ENCODE measurements around the gene USH2A. TPM values are rescaled to one million over a fixed set of nuclear protein-coding genes. Genes with fewer than 3 reads are reported as not detected.

USH2A gene
- polyA plus RNA-seq, 3 donors, result not detected

DNA sequence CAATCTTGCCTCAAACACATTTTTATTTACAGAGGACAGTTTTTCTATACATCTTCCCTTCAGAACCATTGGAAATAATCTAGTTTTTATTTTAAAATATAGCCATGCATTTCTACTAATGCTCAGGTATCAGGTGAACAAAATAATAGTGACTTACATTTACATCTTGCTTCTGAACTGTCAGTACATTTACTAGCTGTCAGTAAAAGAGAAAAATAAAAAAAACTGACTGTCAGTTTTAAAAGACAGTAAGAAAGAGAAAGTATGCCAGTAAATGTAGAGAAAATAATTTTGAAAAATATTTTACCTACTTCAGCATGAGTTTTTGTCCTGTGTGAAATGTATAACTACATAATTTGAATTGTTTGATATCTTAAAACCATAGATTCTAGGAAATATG lies 33.5 kb downstream of the USH2A start:
- Histone ChIP-seq H2AFZ (ENCODE audit: insufficient read depth, low read depth, low read length, poor library complexity, severe bottlenecking) (no peak overlapping the region), H3K4me2 (replicated peaks; ENCODE audit: extremely low read depth, low read length, poor library complexity, severe bottlenecking) (no peak overlapping the region), H4K20me1 (ENCODE audit: insufficient read depth, low read length) (no peaks in the 10 kb centered on the region), H3K27ac (ENCODE audit: low read depth in 1 of 2, low read length in 2 of 2) (no peak overlapping the region), H3K4me1 (ENCODE audit: control insufficient read depth in 1 of 2, insufficient read depth in 2 of 2, low read length in 2 of 2) (no peaks in the 10 kb centered on the region), H3K9ac (ENCODE audit: insufficient read depth, low read length, poor library complexity, severe bottlenecking) (no peak overlapping the region), H3K79me2 (ENCODE audit: insufficient read depth, low read length) (no peaks in the 10 kb centered on the region), H3K4me3 (replicated peaks in 1 of 3; ENCODE audit: low read depth in 2 of 3, low read length in 3 of 3) (no peak overlapping the region), H3K9me3 (replicated peaks in 1 of 2; ENCODE audit: control insufficient read depth in 1 of 2, insufficient read depth in 1 of 2, low read length in 2 of 2) (no peaks in the 10 kb centered on the region), H3K36me3 (replicated peaks in 1 of 2; ENCODE audit: control insufficient read depth in 1 of 2, insufficient read depth in 2 of 2, low read length in 2 of 2) (no peaks in the 10 kb centered on the region), H3K27me3 (ENCODE audit: control insufficient read depth in 2 of 2, insufficient read depth in 2 of 2, low read length in 2 of 2) (no peaks in the 10 kb centered on the region)
- H3K27ac Mint-ChIP-seq, result no peak overlapping the region
- H3K4me3 Mint-ChIP-seq, result no peak overlapping the region
- H3K36me3 Mint-ChIP-seq, result no peaks in the 10 kb centered on the region
- no peaks in the 10 kb centered on the region for H3K4me1 Mint-ChIP-seq
- H3K9me3 Mint-ChIP-seq, result peaks cover 0 to 9% (median 0%) of the 10 kb centered on the region in 7 donors
- intact Hi-C loops (cut with micrococcal nuclease), result no loop called here
- no peak for DNase-seq
- peaks cover 0 to 2% (median 0%) of the 10 kb centered on the region in 3 donors for H3K27me3 Mint-ChIP-seq (ENCODE audit: low read depth in 3 of 3)
- TF ChIP-seq, protein P1, sequence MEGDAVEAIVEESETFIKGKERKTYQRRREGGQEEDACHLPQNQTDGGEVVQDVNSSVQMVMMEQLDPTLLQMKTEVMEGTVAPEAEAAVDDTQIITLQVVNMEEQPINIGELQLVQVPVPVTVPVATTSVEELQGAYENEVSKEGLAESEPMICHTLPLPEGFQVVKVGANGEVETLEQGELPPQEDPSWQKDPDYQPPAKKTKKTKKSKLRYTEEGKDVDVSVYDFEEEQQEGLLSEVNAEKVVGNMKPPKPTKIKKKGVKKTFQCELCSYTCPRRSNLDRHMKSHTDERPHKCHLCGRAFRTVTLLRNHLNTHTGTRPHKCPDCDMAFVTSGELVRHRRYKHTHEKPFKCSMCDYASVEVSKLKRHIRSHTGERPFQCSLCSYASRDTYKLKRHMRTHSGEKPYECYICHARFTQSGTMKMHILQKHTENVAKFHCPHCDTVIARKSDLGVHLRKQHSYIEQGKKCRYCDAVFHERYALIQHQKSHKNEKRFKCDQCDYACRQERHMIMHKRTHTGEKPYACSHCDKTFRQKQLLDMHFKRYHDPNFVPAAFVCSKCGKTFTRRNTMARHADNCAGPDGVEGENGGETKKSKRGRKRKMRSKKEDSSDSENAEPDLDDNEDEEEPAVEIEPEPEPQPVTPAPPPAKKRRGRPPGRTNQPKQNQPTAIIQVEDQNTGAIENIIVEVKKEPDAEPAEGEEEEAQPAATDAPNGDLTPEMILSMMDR (IDR thresholded peaks at IDR 0.05), result no peak

DNA sequence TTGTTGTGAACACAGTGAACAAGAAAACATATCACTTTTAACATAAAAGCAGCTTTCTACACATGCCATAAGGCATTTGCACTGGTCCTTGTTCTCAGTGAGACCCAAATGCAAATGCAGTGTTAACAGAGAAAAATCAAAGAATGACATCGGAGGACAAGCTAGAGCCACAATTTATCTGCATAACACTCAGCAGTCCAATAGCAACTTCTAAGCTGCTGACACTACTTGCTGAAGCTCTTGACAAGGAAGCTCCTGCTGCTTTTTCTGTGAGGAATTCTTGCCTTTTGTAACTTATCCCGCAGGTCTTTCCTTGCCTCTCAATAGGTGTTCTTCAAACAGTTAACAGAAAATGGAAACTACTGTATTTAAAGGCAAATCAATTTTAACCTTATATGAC lies 34.7 kb downstream of the USH2A start:
- Histone ChIP-seq H3K36me3 (replicated peaks in 1 of 2; ENCODE audit: control insufficient read depth in 1 of 2, insufficient read depth in 2 of 2, low read length in 2 of 2) (no peaks in the 10 kb centered on the region), H4K20me1 (ENCODE audit: insufficient read depth, low read length) (no peaks in the 10 kb centered on the region), H3K27me3 (ENCODE audit: control insufficient read depth in 2 of 2, insufficient read depth in 2 of 2, low read length in 2 of 2) (no peaks in the 10 kb centered on the region), H3K4me1 (ENCODE audit: control insufficient read depth in 1 of 2, insufficient read depth in 2 of 2, low read length in 2 of 2) (no peaks in the 10 kb centered on the region), H3K4me2 (replicated peaks; ENCODE audit: extremely low read depth, low read length, poor library complexity, severe bottlenecking) (no peak overlapping the region), H2AFZ (ENCODE audit: insufficient read depth, low read depth, low read length, poor library complexity, severe bottlenecking) (no peak overlapping the region), H3K27ac (ENCODE audit: low read depth in 1 of 2, low read length in 2 of 2) (no peak overlapping the region), H3K9me3 (replicated peaks in 1 of 2; ENCODE audit: control insufficient read depth in 1 of 2, insufficient read depth in 1 of 2, low read length in 2 of 2) (no peaks in the 10 kb centered on the region), H3K9ac (ENCODE audit: insufficient read depth, low read length, poor library complexity, severe bottlenecking) (no peak overlapping the region), H3K4me3 (replicated peaks in 1 of 3; ENCODE audit: low read depth in 2 of 3, low read length in 3 of 3) (no peak overlapping the region), H3K79me2 (ENCODE audit: insufficient read depth, low read length) (no peaks in the 10 kb centered on the region)
- WGBS (ENCODE audit: insufficient coverage), result 0% methylated on average over 1 of the region's 2 CpGs
- Mint-ChIP-seq H3K27me3 (ENCODE audit: low read depth in 3 of 3) (peaks cover 0 to 2% (median 0%) of the 10 kb centered on the region in 3 donors), H3K4me1 (no peaks in the 10 kb centered on the region), H3K4me3 (no peak overlapping the region), H3K36me3 (no peaks in the 10 kb centered on the region), H3K9me3 (peaks cover 0 to 7% (median 0%) of the 10 kb centered on the region in 7 donors), H3K27ac (no peak overlapping the region)
- intact Hi-C loops (cut with micrococcal nuclease), result no loop called here
- no peak for DNase-seq
- TF ChIP-seq, protein P1 (IDR thresholded peaks at IDR 0.05), result no peak
